ENCODE data around the gene ASPN.

DNA sequence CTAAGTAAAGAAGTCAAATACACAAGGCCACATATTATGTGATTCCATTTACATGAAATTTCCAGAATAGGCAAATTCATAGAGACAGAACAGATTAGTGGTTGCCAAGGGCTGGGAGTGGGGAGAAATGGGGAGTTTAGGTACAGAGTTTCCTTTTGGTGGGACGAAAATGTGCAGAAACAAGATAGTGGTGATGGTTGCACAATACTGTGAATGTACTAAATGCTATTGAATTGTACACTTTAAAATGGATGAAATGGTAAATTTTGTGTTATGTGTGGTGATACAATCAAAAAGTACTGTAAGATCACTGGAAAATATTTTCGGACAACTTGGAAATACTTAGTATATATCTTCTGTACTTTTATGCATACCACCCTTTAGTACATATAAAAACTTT is 38.5 kb upstream of the ASPN start:
- TF ChIP-seq, protein P1, sequence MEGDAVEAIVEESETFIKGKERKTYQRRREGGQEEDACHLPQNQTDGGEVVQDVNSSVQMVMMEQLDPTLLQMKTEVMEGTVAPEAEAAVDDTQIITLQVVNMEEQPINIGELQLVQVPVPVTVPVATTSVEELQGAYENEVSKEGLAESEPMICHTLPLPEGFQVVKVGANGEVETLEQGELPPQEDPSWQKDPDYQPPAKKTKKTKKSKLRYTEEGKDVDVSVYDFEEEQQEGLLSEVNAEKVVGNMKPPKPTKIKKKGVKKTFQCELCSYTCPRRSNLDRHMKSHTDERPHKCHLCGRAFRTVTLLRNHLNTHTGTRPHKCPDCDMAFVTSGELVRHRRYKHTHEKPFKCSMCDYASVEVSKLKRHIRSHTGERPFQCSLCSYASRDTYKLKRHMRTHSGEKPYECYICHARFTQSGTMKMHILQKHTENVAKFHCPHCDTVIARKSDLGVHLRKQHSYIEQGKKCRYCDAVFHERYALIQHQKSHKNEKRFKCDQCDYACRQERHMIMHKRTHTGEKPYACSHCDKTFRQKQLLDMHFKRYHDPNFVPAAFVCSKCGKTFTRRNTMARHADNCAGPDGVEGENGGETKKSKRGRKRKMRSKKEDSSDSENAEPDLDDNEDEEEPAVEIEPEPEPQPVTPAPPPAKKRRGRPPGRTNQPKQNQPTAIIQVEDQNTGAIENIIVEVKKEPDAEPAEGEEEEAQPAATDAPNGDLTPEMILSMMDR (IDR thresholded peaks at IDR 0.05) = no peak
- TF ChIP-seq POLR2A (IDR thresholded peaks at IDR 0.05) = no peak
- TF ChIP-seq POLR2AphosphoS5 (IDR thresholded peaks at IDR 0.05) = no peak
- no peak for TF ChIP-seq EP300 (IDR thresholded peaks at IDR 0.05)

All from upper lobe of left lung (tissue), 4 donors.